Measurements from ENCODE around the gene TSPAN13. TPM values are rescaled to one million over a fixed set of nuclear protein-coding genes. Genes with fewer than 3 reads are reported as not detected.

TSPAN13 gene
- total RNA-seq, 2 donors from 2014 or later: 5.1 to 9.7 TPM

- TF ChIP-seq, protein P1, sequence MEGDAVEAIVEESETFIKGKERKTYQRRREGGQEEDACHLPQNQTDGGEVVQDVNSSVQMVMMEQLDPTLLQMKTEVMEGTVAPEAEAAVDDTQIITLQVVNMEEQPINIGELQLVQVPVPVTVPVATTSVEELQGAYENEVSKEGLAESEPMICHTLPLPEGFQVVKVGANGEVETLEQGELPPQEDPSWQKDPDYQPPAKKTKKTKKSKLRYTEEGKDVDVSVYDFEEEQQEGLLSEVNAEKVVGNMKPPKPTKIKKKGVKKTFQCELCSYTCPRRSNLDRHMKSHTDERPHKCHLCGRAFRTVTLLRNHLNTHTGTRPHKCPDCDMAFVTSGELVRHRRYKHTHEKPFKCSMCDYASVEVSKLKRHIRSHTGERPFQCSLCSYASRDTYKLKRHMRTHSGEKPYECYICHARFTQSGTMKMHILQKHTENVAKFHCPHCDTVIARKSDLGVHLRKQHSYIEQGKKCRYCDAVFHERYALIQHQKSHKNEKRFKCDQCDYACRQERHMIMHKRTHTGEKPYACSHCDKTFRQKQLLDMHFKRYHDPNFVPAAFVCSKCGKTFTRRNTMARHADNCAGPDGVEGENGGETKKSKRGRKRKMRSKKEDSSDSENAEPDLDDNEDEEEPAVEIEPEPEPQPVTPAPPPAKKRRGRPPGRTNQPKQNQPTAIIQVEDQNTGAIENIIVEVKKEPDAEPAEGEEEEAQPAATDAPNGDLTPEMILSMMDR (IDR thresholded peaks at IDR 0.05): no peak
- Histone ChIP-seq H3K27ac (no peak overlapping the region), H3K4me3 (no peak overlapping the region), H3K27me3 (no peaks in the 10 kb centered on the region), H3K4me1 (no peaks in the 10 kb centered on the region), H3K9me3 (no peaks in the 10 kb centered on the region), H3K36me3 (no peaks in the 10 kb centered on the region)
- no peak for DNase-seq (ENCODE audit: low spot score)
Measured at GRCh38 chr7:16758036-16758435, 4.5 kb downstream of the TSPAN13 start.

DNA sequence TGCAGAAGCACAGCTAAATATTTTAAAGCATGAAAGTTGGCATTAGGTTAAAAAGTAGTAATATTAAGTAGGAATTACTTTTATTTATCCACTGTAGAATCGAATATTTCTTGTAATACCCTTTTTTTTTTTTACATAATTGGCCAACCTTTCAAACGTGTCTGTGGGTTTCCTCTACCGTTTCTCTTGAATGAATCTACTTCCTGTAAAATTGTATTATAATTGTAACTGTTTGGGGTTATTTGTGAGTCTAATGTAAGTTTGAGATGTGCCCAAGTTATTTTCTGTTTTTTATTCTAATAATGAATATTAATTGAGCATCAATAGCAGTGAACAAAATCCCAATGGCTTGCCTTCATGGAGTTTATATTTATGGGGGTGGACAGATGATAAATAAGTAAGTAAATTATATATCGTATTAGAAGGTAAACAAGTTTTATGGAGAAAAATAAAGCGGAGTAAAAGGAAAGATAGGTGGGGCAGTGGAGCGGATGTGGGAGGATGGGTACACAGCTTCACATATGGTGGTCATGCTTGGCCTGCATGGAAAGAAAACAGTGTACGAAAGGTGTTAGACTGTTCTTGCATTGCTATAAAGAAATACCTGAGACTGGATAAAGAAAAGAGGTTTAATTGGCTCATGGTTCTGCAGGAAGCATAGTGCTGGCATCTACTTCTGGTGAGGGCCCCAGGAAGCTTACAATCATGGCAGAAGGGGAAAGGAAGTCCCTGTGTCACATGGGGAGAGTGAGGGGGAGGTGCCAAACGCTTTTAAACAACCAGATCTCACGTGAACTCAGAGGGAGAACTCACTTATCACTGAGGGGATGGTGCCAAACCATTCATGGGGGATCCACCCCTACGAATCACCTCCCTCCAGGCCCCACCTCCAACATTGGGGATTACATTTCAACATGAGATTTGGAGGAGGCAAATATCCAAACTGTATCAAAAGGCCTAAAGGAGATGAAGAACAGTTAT is 5.4 kb downstream of the TSPAN13 start:
- no peak overlapping the region for H3K27ac ChIP-seq
- H3K27me3 ChIP-seq: no peaks in the 10 kb centered on the region
- no peaks in the 10 kb centered on the region for H3K4me1 ChIP-seq
- no peak for DNase-seq (ENCODE audit: low spot score)
- TF ChIP-seq, protein P1 (IDR thresholded peaks at IDR 0.05): no peak
- no peaks in the 10 kb centered on the region for H3K36me3 ChIP-seq
- no peak overlapping the region for H3K4me3 ChIP-seq
- no peaks in the 10 kb centered on the region for H3K9me3 ChIP-seq

DNA sequence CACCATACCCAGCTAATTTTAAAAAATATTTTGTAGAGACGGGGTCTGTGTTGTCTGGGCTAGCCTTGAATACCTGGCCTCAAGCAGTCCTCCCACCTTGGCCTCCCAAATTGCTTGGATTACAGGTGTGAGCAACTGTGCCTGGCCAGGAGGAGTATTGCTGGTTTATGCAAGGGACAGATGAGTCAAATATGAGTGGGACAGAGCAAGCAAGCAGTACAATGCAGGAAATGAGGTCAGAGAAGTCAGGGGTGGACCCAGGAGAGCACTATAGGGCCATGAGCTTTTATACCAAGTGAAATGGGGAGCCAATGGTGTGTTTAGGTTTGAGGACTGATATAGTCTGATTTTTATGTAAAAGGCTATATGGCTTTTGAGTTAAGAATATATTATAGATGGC is 6.3 kb downstream of the TSPAN13 start:
- Histone ChIP-seq H3K4me1 (no peaks in the 10 kb centered on the region), H3K36me3 (no peaks in the 10 kb centered on the region), H3K27me3 (no peaks in the 10 kb centered on the region), H3K27ac (no peak overlapping the region), H3K4me3 (no peak overlapping the region), H3K9me3 (no peaks in the 10 kb centered on the region)
- no peak for DNase-seq (ENCODE audit: low spot score)
- TF ChIP-seq, protein P1 (IDR thresholded peaks at IDR 0.05): no peak

GRCh38 chr7:16762177-16762576 is 8.6 kb downstream of the TSPAN13 start:
- H3K27me3 ChIP-seq: no peaks in the 10 kb centered on the region
- TF ChIP-seq, protein P1 (IDR thresholded peaks at IDR 0.05): no peak
- no peak for DNase-seq (ENCODE audit: low spot score)
- no peak overlapping the region for H3K27ac ChIP-seq
- H3K4me3 ChIP-seq: no peak overlapping the region
- H3K4me1 ChIP-seq: no peaks in the 10 kb centered on the region
- H3K36me3 ChIP-seq: no peaks in the 10 kb centered on the region
- no peaks in the 10 kb centered on the region for H3K9me3 ChIP-seq

GRCh38 chr7:16764942-16765341 is 11.4 kb downstream of the TSPAN13 start:
- Histone ChIP-seq H3K9me3 (no peaks in the 10 kb centered on the region), H3K4me1 (no peaks in the 10 kb centered on the region), H3K27me3 (no peaks in the 10 kb centered on the region), H3K36me3 (no peaks in the 10 kb centered on the region), H3K4me3 (no peak overlapping the region), H3K27ac (peak overlapping the region; percentile 54 to 57)
- DNase-seq (ENCODE audit: low spot score): no peak
- TF ChIP-seq, protein P1 (IDR thresholded peaks at IDR 0.05): no peak
